NCI-H1930 (cell line): ENCODE data around the gene HEATR5B.
"Not testable (repeated sequence)": the region's sequence is repeated elsewhere in the genome, so short reads cannot be mapped to it uniquely, and the experiment has no call there.

ENCODE experiments used
- DNase-seq, 2 experiments: peaks; one replicate each; lab custom pipeline; 2025; lab: John Stamatoyannopoulos, UW

Gene HEATR5B

GRCh38 chr2:36936526-36936925 is 147.6 kb downstream of the HEATR5B start:
- not testable (repeated sequence) for DNase-seq

GRCh38 chr2:36931688-36932087 is 152.5 kb downstream of the HEATR5B start:
- DNase-seq = not testable (repeated sequence)
